ES-I3 (cell line): ENCODE data around the gene TMC4.
"Not testable (repeated sequence)": the region's sequence is repeated elsewhere in the genome, so short reads cannot be mapped to it uniquely, and the experiment has no call there.

Experiments used
- H3K36me3 ChIP-seq: 2 replicates; pipeline ENCODE4 v1.6.1; 2013; ENCODE audit warnings: mild to moderate bottlenecking, low read length, control low read depth, moderate library complexity; ENCODE audit not compliant: insufficient read depth
- H3K4me1 ChIP-seq: 2 replicates; pipeline ENCODE4 v1.6.1; 2013; ENCODE audit warnings: mild to moderate bottlenecking, control low read depth, low read length; ENCODE audit not compliant: insufficient read depth
- H3K9ac ChIP-seq: 2 replicates; pipeline ENCODE4 v1.6.1; 2013; ENCODE audit warnings: low read depth, mild to moderate bottlenecking, low read length, moderate library complexity
- H3K9me3 ChIP-seq: 2 replicates; pipeline ENCODE4 v1.6.1; 2013; ENCODE audit warnings: mild to moderate bottlenecking, low read length, moderate library complexity; ENCODE audit not compliant: control insufficient read depth, insufficient read depth

The TMC4 gene, protein sequence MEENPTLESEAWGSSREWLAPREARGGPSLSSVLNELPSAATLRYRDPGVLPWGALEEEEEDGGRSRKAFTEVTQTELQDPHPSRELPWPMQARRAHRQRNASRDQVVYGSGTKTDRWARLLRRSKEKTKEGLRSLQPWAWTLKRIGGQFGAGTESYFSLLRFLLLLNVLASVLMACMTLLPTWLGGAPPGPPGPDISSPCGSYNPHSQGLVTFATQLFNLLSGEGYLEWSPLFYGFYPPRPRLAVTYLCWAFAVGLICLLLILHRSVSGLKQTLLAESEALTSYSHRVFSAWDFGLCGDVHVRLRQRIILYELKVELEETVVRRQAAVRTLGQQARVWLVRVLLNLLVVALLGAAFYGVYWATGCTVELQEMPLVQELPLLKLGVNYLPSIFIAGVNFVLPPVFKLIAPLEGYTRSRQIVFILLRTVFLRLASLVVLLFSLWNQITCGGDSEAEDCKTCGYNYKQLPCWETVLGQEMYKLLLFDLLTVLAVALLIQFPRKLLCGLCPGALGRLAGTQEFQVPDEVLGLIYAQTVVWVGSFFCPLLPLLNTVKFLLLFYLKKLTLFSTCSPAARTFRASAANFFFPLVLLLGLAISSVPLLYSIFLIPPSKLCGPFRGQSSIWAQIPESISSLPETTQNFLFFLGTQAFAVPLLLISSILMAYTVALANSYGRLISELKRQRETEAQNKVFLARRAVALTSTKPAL

DNA sequence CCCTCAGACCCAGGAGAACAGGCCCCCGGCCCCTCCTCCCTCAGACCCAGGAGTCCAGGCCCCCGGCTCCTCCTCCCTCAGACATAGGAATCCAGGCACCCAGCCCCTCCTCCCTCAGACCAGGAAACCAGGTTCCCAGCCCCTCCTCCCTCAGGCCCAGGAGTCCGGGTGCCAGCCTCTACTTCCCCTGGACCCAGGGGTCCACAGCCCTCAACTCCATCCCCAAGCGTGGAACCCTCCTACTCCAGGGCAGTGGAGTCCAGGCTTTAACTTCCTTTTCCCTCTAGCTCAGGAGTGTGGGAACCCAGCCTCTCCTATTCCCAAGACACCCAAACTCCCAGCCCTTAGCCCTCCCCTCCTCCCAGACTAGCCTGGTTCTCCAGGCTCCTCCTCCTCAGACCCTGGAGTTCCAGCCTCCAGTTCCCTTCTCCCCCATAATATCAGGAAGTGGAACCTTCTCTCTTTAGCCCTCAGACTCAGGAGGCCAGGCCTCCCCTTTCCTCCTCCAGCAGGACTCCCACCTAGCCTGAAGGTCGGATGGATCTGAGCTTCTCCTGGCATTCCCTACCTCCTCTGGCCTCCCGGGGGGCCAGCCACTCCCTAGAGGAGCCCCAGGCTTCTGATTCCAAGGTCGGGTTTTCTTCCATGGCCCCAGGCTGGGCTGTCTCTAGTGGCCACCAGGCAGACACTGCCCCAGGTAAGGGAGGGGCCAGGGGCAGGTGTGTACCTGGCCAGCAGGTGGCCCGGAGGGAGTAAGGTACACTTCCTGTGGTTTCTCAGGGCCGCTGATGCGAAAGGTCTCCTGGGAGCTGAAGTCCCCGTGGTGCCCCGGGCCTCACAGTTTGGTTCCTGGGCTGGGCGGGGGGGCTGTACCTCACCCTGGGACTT, at the start of gene TMC4:
Gene TMC4, minus strand, starts transcription at position 690 of the 888 bp plus-strand sequence. Its CDS starts 43 bp downstream, at position 647.
- Histone ChIP-seq H3K9ac (peak within 1 kb of the TSS; percentile 72), H3K36me3 (no peaks in the 10 kb centered on the region), H3K4me1 (peaks cover 5% of the 10 kb centered on the region; the same call in 1 of the 2 replicates), H3K9me3 (no peaks in the 10 kb centered on the region)

DNA sequence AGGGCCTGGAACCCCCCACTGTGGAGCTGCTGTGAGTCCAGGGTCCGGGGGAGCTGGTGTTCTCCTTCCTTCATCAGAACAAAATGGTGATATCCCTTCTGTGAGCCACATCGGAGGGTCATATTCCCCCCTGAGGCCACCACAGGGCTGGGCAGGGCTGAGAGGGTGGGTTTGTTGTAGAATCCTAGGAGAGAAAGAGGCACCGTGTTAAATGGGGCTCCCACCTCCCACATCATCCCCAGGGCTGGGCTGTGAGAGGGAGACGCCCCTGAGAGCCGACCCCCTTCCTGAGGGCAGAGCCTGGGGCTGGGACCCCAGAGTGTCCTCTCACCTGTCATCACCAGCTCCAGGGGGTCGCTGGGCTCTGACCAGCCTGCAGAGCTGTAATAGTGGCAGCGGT, 49.0 kb upstream of the TMC4 start:
- H3K9me3 ChIP-seq, H3K4me1 ChIP-seq, H3K9ac ChIP-seq, H3K36me3 ChIP-seq: not testable (repeated sequence)

DNA sequence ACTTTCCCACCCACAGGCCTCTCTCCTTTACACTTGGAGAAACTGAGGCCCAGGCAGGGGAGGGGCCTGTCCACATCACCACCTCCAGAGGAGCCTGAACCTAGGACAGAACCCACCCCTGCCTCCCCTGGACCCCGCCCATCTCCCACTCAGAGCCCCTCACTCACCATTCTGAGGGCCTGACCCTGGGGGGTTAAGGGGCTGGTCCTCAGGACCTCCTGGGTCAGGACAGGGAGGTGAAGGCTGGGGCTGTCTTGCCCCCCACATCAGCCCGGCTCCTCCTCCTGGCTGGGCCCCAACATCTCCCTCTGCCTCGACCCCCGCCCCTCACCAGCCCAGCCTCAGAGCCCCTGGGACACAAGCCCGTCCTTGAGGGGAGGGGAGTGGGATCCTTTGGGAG, 46.7 kb upstream of the TMC4 start:
- H3K4me1 ChIP-seq, H3K9me3 ChIP-seq, H3K36me3 ChIP-seq, H3K9ac ChIP-seq: not testable (repeated sequence)

DNA sequence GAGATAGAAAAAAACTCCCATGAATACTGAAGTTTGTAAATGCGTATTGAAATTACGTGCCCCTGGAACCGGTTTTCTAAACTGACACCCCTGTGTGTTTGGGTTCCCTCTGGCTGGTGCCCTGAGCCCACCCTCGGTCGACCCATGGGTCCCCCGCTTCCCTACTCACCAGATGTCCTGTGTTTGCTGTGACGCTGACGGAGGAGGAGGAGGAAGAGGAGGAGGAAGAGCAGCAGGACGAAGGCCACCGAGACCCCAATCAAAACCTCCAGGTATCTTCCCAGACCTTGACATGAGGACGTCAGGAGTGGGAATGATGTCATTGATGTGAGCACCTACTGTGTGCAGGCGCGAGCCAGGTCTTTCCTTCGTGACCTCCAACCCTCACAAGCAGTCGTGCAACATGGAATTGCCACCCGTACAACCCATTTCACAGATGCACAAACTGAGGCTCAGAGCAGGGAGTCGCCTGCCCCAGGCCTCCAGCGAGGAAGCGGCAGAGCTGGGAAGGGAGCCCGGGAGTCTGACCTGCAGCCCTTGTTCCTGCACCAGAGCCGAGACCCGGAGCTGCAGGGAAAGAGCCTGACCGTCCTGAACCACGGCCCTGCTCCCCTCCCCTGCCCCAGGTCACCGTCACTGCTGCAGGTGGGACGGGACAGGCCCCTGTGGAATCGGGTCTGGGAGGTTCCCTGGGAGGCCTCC, 46.2 kb upstream of the TMC4 start:
- Histone ChIP-seq H3K9me3 (no peaks in the 10 kb centered on the region), H3K36me3 (no peaks in the 10 kb centered on the region), H3K9ac (no peak overlapping the region), H3K4me1 (no peaks in the 10 kb centered on the region; the same call in 1 of the 2 replicates)

DNA sequence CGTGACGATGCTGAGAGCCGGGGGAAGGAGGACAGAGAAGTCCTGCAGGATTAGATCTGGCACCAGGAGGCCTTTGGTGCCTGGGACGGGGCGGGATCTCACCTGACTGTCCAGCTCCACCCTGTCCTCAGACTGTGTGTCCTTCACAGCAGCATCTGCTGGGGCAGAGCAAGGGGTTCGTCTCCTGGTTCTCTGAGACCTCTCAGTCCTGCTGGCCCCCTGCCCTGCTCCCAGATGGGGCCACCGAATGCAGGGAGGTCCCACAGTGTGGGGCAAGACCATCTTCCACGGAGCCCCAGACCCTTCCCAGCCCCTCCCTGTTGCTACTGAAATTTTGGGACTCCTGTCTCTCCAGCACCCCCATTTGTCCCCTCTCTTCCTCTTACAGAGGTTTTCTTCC, 45.3 kb upstream of the TMC4 start:
- H3K9ac ChIP-seq, result no peak overlapping the region
- no peaks in the 10 kb centered on the region for H3K36me3 ChIP-seq
- H3K9me3 ChIP-seq, result no peaks in the 10 kb centered on the region
- H3K4me1 ChIP-seq, result no peaks in the 10 kb centered on the region; the same call in 1 of the 2 replicates

DNA sequence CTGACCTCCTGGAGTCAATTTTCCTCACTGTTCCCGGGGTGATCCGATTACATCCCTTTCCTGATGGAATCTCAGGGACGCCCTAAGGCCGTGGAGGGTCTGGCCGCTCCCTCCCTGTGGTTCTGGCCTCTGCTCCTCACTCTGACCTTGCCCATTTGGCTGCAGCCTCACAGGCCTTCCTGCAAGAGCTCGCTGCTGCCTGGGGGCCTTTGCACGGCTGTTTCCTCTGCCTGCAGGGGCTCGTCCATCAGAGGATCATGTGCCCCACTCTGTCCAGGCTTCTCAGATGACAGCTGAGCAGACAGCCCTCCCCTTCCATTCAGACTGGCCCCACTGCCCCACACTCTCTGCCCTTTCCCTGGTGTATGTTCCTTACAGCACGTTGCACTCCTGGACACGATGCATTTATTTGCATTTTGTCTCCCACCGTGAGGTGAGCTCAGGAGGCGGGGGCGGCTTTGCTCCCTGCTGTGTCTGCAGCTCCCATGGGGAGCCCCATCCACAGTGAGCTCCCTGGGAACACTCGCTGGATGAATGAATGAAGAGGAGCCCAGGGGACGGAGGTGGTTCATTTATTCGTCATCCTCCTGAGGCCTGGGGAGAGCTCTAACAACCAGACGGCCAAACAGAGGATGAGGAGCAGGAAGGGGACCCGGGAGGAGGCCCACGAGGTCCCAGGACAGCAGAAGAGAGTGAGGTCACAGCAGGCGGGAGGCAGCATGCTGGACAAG, 44.7 kb upstream of the TMC4 start:
- H3K9ac ChIP-seq, H3K9me3 ChIP-seq, H3K4me1 ChIP-seq, H3K36me3 ChIP-seq: not testable (repeated sequence)

DNA sequence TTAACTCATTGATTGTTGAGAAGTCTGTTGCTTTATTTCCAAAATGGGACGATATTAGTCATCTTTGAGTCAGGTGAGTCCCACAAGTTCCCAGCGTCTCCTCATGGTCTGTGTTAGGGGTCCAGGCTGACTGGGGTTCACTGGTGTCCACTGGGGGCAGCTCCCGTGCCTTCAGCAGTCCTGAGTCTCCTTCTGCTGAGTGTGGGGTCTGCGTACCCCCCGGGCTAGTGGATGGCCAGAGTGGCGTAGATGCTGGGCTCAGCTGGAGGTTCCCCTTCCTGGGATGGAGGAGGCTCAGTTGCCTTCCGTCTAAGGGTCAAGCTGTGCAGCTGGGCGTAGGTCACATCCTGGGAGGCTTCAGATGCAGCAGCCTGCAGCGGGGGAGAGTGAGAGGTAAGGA, 43.9 kb upstream of the TMC4 start:
- Histone ChIP-seq H3K36me3 (no peaks in the 10 kb centered on the region), H3K9ac (no peak overlapping the region), H3K9me3 (no peaks in the 10 kb centered on the region), H3K4me1 (no peaks in the 10 kb centered on the region; the same call in 1 of the 2 replicates)

DNA sequence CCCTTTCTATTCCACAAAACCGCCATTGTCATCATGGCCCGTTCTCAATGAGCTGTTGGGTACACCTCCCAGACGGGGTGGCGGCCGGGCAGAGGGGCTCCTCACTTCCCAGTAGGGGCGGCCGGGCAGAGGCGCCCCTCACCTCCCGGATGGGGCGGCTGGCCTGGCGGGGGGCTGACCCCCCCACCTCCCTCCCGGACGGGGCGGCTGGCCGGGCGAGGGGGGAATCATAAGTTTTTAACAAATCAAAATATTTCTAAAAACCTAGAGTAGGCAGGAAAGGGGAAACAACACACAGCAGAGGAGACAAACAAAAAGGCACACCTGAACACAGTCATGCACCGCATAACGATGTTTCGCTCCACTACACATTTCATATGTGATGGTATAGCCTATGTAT, 41.8 kb upstream of the TMC4 start:
- not testable (repeated sequence) for H3K4me1 ChIP-seq, H3K36me3 ChIP-seq, H3K9ac ChIP-seq, H3K9me3 ChIP-seq

DNA sequence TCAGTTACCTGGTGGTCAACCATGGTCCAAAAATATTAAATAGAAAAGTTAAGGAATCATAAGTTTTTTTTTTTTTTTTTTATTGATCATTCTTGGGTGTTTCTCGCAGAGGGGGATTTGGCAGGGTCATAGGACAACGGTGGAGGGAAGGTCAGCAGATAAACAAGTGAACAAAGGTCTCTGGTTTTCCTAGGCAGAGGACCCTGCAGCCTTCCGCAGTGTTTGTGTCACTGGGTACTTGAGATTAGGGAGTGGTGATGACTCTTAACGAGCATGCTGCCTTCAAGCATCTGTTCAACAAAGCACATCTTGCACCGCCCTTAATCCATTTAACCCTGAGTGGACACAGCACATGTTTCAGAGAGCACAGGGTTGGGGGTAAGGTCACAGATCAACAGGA, 41.3 kb upstream of the TMC4 start:
- H3K9ac ChIP-seq, H3K9me3 ChIP-seq, H3K36me3 ChIP-seq, H3K4me1 ChIP-seq: not testable (repeated sequence)

DNA sequence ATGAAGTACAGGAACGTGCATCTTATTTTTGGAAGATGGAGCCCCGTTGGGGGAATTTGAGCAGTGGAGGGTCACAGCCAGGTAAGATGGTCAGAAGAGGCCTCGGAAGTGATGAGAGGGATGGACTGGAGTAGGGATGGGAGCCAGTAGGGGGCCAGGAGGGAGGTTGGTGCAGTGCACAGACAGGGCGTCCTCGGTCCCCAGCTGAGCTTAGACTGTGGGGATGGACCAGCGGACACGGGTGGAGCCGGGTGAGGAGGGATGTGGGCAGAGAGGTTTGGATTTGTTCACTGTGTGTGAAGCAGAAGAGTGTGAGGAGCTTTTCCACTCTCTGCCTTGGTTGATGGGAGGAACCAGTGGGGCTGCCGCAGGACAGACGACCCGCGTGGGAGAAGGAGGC, 38.3 kb upstream of the TMC4 start:
- Histone ChIP-seq H3K9me3 (no peaks in the 10 kb centered on the region), H3K9ac (no peak overlapping the region), H3K36me3 (peaks cover 14% of the 10 kb centered on the region), H3K4me1 (no peaks in the 10 kb centered on the region; the same call in none of the 2 replicates)

DNA sequence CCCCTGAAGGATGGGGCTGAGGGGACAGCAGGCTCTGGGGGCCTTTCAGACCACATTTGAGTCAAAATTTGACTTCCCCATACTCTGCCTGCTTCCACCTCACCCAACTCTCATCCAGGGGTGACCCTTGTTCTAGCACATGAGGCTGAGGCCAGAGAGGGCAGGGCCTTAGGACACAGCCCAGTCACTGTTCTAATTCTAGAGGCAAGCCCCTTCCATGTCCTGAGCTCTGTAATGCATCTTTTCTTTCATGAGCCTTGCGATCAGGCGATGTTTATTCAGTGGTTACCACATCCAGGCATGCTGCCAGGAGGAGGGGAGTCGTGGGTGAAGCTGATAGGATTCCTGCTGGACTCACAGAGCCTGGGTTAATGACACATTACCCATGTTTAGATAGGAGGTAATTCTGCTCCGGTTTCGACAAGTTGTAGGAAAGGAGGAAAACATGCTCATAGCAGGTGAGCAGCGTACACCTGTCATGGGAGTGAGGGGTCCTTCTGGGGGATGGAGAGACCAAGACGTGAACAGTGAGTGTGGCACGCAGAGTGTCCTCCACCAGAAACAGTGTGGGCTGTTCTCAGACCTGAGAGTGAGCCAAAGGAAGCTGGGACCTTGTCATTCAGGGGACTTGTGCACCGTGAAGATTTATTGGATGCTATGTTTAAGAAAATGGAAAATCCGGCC, 37.0 kb upstream of the TMC4 start:
- Histone ChIP-seq H3K4me1 (no peaks in the 10 kb centered on the region; the same call in none of the 2 replicates), H3K9ac (no peak overlapping the region), H3K9me3 (no peaks in the 10 kb centered on the region), H3K36me3 (peaks cover 22% of the 10 kb centered on the region)

DNA sequence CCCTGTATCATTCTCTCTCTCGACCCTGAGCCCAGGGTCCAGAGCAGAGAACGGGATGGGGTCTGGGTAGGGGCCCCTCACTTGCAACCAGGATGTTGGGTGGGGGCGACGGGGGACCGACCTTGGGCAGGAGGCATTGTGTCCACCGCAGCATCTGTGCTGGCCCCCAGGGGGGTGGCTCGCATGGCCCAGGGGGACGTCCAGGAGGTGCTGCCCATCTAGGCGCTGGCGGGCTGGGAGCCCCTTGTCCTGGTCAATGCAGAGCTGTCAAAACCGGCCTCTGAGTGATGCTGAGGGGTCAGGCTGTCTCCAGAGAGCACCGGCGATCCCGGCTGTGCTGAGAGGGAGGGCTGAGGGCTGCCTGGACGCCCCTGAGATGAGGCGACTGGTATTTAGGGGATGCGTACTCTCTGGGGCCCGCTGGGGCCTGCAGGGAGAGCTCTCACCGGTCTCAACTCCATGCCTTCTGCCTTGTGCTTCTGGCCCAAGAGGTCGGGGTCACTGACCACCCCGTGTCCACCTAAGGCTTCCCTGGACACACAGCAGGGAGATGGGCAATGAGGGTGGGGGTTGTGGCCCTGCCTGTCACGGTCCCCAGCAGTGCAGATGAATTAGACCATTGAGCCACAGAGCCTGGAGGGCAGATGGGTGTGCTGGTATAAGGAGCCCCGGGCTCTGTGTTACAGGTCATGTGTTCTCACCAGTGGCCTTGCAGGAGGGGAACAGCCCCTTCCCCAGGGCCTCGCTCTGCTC, 36.3 kb upstream of the TMC4 start:
- Histone ChIP-seq H3K9ac (no peak overlapping the region), H3K9me3 (no peaks in the 10 kb centered on the region), H3K36me3 (peaks cover 30% of the 10 kb centered on the region), H3K4me1 (no peaks in the 10 kb centered on the region; the same call in none of the 2 replicates)

DNA sequence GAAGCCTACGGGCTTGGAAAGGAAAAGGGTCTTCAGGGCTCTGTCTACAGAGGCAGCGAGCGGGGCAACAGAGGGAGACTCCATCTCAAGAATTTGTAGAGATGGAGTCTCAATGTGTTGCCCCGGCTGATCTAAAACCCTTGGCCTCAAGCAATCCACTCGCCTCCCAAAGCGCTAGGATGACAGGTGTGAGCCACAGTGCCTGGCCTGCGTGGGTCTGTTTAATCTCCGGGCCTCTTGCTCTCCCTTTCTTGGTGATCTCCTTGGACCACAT, 35.8 kb upstream of the TMC4 start:
- H3K4me1 ChIP-seq, result no peaks in the 10 kb centered on the region; the same call in none of the 2 replicates
- H3K9me3 ChIP-seq, result no peaks in the 10 kb centered on the region
- peaks cover 30% of the 10 kb centered on the region for H3K36me3 ChIP-seq
- H3K9ac ChIP-seq, result no peak overlapping the region
